NOMO-1 treated with dmso at 0.1 percent for 144 hours (cell line): ENCODE data around the gene GPHN.

Experiments
- DNase-seq: peaks from one replicate; lab custom pipeline; 2025; ENCODE audit not compliant: unreplicated experiment; lab: John Stamatoyannopoulos, UW

Gene GPHN

DNA sequence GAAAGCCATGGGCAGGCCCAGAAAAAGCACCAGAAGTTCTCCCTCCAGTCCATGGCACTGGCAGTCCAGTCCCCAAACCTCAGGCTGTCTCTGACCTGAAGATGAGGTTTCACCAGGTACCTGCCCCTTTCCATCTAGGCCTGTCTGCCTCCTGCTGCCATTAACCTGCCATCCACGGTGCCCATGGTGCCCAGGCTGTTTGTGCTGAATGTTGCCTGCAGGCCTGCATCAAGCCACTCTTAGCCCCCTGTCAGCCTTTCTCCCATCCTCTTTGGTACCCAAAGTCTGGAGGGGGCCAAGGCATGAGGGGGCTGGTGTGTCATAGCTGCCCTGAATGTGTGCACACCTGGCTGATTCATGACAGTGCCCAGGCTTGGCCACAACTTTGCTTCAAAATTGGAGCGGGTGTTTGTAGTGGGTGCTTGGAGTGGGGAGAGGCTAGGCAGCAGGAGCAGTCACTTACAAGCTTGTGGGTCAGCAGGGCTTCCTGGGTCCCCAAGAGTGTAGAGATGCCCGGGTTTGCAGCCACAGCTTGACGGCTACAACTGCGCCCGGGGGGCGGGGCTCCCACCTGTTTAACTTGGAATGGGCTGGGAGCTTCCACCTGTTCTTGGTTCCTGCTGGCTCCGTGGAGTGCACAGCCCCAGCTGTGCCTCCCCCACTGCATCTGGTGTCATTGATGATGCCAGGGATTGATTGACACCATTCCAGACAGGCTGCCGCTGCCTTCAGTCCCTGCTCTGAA, 88.5 kb downstream of the GPHN start:
- DNase-seq, result no peak

DNA sequence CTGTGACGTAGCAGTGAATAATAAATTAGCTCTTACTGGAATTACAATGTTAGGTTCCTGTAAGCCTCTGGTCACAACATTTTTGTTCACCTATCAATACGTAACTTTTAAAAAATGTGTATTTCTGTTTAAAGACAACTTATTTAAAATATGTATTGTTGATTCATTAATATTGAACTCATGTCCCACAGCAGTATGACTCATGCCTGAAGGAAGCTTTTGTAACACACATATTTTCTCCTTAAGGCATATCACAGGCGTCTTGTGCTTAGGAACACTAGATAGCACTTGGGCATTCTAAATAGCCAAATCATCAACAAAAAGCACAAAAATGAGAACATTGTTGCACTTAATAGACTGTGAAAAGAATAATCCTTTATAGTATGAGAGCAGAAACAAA, 92.5 kb downstream of the GPHN start:
- DNase-seq, result no peak

DNA sequence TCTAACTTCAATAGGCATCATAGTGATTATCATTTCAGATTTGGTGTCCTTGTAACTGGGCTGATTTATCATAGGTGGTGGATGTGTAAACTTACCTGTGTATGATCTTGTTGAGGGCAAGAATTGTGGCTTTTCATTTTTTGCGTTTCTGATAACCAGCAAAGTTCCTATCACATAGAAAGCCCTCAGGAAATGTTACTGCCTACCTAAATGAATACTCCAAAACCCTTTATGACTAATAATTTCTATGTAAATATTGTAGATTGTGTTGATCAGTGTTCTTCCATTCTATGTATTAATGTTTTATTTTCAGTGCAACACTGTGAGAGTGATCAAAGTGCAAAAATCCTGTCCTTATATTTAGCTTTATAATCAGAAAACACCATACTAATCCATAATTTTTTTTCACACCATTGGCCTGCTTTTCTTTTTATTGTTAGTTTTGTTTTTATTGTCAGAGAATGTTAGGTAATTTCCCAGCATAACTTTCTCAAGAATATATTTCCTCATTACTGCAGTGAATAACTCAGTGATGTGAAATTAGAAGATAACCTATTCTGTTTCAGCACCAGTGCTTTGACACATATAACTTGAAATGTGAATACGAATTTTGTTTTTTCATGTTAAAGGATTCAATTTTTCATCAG, 94.1 kb downstream of the GPHN start:
- no peak for DNase-seq

DNA sequence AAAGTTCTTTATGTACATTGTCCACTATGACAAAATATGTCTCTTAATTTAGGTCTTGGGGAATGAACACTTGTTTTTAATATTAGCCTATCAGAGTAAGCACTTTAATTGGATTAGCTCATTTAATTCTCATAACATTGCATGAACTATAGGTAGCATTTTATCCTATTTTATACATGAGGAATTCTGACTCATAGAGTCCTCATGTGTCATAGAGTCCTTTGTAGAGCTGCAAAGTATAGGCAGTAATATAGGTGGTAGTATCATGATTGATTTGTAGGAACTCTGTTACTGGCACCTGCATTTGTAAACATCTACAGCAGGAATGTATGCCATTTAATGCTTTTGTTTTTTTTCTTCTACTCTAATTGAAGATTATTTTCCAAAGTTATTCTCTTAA, 96.0 kb downstream of the GPHN start:
- DNase-seq, result no peak

DNA sequence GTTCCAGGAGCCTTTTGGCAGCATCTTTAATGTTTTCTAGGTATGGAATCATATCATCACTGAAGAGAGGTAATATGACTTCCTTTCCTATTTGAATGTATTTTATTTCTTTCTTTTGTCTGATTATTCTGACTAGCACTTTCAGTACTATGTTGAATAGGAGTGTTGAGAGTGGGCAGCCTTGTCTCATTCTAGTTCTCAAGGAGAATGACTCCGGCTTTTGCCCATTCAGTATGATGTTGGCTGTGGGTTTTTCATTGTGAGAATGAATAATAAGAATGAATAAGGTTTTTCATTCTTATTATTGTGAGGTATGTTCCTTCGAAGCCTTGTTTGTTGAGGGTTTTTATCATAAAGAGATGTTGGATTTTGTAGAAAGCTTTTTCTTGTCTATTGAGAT, 98.9 kb downstream of the GPHN start:
- DNase-seq, result no peak

DNA sequence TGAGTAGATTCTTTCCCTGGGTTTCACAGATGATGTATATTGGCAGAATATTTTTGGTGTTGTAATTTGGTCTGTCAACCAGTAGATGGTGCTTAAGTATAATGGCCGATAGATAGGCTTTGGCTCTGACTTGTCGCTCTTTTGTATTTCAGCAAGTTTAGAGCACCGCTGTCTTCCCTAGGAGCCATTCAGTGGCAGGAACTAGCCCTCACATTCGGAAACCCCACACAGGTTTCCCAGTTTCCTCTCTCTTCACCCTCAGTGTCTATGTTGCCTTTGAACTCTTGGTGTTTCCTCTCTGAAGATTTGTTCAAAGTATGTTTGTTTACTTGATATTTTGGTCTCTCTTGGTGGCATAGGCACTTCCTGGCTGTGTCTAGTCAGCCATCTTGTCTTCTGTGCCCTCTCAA, 102.2 kb downstream of the GPHN start:
- peak; percentile 5 for DNase-seq

DNA sequence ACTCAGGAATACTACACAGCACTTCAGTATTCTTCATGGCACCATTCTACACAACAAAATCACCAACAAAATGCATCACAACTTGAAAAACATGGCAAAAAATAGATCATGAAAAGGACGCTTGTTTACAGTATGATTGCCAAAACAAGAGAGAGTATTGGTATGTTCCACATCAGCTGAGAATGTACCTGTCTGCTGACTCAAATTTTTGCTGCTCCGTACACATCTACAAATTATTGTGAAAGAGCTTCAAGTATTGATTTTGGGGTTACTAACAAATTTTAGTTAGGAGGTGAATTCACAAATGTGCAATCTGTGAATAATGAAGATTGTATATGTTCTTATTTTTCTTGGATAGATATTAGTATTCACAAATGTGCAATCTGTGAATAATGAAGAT, 105.4 kb downstream of the GPHN start:
- DNase-seq, result no peak

DNA sequence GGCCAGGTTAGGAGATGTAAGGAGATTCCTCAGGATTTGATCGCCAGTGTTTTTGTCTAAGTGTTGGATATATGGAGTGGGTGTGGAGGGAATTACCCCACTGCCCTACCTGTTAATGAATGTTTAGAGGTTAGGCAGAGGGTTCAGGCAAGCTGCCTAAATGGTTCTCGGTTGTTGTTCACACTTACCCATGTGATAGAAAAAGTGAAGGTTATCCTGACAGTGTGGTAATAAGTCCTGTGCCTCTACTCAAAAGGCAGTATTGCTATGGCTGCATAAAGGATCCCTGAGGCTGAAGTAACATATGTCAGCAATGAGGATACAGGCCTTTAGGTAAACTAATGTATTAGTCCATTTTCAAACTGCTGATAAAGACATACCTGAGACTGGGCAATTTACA, 112.0 kb downstream of the GPHN start:
- no peak for DNase-seq

DNA sequence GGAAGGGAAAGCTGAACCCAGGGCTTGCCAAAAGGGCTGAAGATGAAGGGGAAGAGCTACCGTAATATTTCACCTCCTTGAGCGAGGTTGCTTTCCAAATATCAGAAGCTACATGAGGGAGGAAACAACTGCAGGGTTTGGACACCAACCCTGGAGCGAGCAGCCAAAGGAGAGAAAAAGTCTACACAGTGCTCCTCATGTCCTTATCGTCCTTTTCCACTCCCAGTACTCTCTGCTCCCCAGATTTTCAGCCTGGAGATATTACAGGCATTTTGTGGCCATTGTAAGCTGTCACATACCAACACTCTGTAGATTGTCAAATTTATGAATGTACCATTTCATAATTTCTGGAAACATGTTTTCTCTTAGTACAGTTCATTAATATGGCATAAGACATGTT, 115.9 kb downstream of the GPHN start:
- no peak for DNase-seq

DNA sequence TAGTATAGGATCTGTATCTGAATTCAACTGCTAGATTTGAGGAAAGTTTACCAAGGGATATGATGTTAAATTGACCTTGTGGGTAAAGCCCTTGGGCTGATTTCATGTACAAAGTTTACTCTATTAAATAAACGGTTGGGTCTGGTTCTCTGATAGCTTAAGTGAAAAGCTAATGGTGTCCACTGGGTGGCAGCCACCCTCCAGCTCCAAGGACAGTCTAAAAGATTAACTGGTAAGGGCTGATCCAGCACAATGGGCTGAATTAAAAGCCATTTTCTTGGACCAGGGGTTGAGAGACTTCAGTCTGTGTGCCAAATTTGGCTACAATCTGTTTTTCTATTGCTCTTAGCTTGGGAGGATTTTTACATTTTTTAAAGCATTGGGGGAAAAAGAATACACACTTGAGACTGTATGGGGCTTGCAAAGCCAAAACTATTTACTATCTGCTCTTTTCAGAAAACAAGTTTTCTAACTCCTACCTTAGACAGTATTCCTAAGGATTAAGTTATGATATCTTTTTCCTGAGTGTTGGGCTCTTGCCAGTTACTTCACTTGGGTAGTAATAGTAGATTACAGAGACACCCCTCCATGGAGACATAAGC, 116.5 kb downstream of the GPHN start:
- DNase-seq, result no peak

DNA sequence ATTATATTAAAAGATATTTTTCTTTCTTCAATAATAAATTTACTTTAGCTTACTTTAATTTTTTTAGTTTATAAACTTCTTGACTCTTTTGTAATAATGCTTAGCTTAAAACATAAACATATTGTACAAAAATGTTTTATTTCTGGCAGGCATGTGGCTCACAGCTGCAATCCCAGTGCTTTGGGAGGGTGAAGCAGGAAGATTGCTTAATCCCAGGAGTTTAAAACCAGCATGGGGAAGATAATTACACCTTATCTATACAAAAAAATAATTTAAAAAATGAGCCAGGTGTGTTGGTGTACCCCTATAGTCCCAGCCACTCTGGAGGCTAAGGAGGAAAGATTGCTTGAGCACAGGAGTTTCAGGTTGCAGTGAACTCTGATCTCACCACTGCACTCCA, 120.7 kb downstream of the GPHN start:
- DNase-seq, result no peak

DNA sequence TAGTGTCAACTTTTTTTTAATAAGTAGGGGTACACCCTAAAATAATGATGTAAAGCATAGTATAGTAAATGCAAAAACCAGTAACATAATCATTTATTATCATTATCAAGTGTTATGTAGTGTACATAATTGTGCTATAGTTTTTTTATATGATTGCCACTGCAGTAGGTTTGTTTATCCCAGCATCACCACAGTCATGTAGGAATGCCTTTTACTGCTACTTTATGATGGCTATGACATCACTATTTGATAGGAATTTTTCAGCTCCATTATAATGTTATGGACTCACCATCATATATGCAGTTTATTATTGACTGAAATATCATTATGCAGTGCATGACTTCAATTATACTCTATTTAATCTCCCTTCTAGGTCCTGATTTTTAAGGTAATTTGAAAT, 121.6 kb downstream of the GPHN start:
- no peak for DNase-seq

DNA sequence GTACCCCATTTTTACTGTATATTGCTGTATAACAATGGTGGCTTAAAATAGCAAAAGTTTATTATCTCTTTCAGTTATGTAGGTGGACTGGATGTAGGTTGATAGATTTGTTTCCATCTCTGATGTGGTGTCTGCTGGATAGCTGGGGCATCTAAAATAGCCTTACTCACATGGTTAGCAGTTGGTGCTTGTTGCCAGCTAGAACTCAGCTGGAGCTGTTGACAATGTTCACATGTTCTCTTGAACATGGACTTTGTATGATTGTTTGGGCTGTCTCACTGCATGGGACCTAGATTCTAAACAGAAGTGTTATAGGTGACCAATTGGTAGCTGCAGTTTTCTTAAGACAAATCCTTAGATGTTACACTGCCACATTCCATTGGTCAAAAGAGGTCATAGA, 126.9 kb downstream of the GPHN start:
- no peak for DNase-seq

DNA sequence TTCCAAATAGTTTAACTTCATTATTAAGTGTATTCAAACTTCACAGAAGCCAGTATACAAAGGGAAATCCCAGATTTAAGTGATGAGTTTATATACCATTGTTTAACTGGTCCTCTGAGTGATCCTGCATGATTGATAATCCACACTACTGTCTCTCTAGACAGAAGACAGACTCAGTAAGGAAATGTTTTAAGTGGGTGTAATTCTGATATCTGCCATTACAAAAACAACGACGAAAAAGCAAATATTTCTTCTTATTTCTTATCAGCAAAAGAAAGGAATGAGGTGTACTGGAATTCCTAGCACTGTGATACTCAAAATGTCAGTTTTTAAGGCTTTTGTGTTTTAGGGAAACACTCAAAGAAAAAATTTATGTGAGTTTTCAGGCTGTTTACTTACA, 127.5 kb downstream of the GPHN start:
- DNase-seq, result no peak

DNA sequence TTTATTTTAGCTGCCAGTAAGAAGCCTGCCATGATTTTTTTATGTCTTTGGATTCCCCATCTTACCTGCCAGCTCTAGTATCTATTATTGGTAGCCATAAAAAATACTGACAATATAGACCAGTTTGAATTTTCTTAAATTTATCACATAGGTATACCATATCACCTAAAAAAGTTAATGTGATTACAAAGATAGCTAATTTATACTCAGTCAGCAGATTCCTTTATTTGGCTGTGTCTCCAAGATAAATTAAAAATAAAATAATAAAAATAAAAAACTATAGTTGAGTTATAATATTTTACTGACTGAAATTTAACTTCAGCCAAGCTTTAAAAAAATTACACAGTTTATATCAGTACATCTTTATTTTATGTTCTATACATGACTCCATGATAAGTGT, 128.3 kb downstream of the GPHN start:
- no peak for DNase-seq

DNA sequence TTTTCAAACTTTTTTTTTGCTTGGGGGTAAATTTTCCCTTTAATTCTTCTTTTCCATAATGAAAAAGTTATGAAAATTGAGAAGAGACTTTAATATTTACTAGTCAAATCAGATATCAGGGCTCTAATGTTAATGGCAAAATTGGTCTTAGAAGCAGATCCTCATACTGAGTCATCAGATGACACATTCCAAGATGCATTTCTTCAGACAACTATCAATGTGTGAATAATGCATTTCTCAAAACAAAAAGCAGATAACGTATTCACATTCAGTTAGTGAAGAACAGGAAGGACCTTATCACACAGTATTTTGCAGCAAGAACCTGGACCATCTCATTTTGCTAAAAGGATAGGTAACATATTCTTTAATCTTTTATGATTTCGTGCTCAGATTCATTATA, 130.7 kb downstream of the GPHN start:
- DNase-seq, result no peak

DNA sequence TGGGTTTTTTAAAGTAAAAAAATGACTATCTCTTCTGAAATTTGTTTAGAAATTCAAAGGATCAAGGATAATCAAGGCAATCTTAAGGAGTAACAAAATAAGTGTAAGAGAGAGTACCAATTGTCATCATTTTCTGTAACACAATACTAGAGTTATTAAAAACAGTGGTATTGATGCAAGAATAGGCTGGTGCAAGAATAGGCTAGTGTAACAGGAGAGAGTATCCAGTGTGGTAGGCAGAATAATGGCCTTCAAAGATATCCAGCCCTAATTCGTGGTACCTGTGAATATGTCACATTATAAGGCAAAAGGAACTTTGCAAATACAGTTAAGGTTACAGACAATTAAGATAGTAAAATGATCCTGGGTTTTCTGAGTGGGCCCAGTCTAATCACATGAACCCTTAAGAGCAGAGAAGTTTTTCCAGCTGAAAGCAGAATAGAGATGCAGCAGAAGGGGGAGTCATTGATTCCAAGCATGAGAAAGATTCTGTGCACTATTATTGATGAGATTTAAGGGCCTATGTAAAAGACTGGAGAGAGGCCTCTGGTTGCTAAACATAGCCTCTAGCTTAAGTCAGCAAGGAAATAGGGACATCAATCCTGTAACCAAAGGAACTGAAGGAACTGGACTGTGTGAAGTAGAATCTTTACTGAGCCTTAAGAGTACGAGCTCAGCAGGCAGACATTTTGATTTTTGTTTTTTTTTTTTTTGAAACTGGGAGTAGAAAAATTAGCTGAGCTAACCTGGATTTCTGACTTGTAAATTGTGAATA, 134.1 kb downstream of the GPHN start:
- DNase-seq, result no peak

DNA sequence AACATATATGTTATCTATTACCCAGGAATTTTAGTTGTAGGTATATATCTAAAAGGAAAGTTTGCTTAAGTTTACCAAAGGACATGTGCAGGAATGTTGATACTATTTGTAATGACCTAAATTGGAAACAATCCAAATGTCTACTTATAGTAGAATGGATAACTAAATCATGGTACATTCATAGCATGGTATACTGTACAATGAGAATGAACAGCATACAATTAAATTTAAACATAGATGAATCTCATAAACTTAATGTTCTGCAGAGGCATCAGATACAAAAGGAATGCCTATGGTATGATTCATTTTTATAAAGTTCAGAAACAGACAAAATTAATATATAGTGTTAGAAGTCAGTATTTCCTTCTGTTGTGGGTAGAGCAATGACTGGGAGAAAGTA, 135.4 kb downstream of the GPHN start:
- DNase-seq, result no peak

DNA sequence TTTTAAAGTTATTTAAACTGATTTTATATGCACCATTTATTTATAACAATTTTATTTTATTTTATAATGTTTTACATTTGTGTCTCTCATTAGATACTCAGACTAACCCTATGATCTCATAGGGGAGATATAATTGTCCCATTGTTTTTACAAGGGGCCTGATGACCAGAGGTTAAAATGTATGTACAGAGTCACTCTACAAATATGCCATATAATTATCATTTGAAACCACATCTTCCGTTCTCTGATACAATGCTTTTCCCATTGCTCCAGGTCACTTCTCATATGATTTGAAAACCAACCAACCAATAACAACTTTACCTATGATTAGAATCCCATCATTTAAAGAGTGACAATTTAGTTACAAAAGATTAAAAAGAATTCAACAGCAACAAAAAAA, 137.8 kb downstream of the GPHN start:
- no peak for DNase-seq

DNA sequence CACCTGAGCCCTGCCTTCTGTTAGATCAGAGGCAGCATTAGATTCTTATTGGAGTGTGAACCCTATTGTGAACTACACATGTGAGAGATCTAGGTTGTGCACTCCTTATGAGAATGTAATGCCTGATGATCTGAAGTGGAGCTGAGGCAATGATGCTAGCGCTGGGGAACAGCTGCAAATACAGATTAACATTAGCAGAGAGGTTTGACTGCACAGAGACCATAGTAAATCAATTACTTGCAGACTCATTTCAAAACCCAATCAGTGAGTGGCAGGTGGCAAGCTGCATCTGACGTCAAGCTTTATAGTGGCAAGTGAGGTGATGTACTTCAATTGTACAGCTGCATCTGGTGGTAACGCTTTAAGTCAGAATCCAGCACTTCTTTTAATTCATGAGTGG, 141.6 kb downstream of the GPHN start:
- no peak for DNase-seq

DNA sequence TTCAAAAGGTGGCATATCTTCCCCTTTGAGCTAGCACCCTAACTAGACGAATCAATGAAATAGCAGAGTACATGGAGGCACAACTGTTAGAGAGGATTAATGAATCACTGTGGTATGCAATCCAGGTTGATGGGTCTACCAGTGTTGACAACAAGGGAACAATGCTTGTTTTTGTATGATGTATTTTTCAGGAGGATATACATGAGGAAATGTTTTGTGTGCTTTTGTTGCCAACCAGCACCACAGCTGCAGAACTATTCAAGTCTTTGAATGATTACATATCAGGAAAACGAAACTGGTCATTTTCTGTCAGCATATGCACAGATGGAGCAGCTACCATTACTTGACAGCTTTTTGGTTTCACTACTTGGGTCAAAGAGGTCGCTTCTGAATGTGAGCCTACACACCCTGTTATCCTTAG, 142.6 kb downstream of the GPHN start:
- DNase-seq, result no peak
